Activated B cell treated with CpG ODN at 0.5 μM for 24 hours (primary cell): Measurements from ENCODE around the gene AGER. TPM values are rescaled to one million over a fixed set of nuclear protein-coding genes. Genes with fewer than 3 reads are reported as not detected.

Experiments
- ATAC-seq: fragments of 200-7000 bp; cut with Tn5 transposase; one replicate; pipeline ENCODE4 v1.10.0; 2021; ENCODE audit warnings: low read depth, mild to moderate bottlenecking, moderate library complexity
- CTCF ChIA-PET: fragments of 350-600 bp; sonication (Branson Sonifier 250); formaldehyde crosslinking; loops from one replicate; lab custom pipeline; 2021; ENCODE audit warnings: antibody characterized with exemption; lab: Charles Lee
- POLR2A ChIA-PET: fragments of 350-600 bp; sonication (Branson Sonifier 250); formaldehyde crosslinking; loops from one replicate; lab custom pipeline; 2021; ENCODE audit warnings: antibody characterized with exemption; lab: Charles Lee
- DNase-seq: peaks from one replicate; pipeline ENCODE4 v3.0.0; 2022
- H3K27ac Mint-ChIP-seq: one replicate; pipeline ENCODE4 v1.8.0; 2020; ENCODE audit warnings: mixed read lengths
- H3K27me3 Mint-ChIP-seq: one replicate; pipeline ENCODE4 v1.8.0; 2021; ENCODE audit warnings: mixed read lengths
- H3K36me3 Mint-ChIP-seq: one replicate; pipeline ENCODE4 v1.8.0; 2021; ENCODE audit warnings: low read depth, mixed read lengths
- H3K4me1 Mint-ChIP-seq: one replicate; pipeline ENCODE4 v1.8.0; 2021; ENCODE audit warnings: mixed read lengths
- H3K4me3 Mint-ChIP-seq: one replicate; pipeline ENCODE4 v1.8.0; 2020; ENCODE audit warnings: mild to moderate bottlenecking, mixed read lengths
- H3K9me3 Mint-ChIP-seq: one replicate; pipeline ENCODE4 v1.8.0; 2020; ENCODE audit warnings: mixed read lengths
- CTCF ChIP-seq: fragments of 200-600 bp; IDR thresholded peaks from one replicate; pipeline ENCODE4 v1.8.0; 2022; ENCODE audit warnings: antibody characterized with exemption, mild to moderate bottlenecking
- intact Hi-C: fragments of 100-400 bp; cut with micrococcal nuclease; formaldehyde crosslinking; loops from one replicate; pipeline ENCODE4 v1.15.1; 2024
- total RNA-seq: library from RNA; stranded (reverse); gene quantifications from 2 replicates; pipeline ENCODE4 v1.2.3, GENCODE V29; 2022

The AGER gene
- total RNA-seq, 1 donor from 2014 or later: 30.8 TPM

- Mint-ChIP-seq H3K4me3 (no peak overlapping the region), H3K27me3 (peaks cover 9% of the 10 kb centered on the region), H3K27ac (no peak overlapping the region), H3K9me3 (no peaks in the 10 kb centered on the region), H3K36me3 (no peaks in the 10 kb centered on the region), H3K4me1 (no peaks in the 10 kb centered on the region)
- no peak for TF ChIP-seq CTCF
- ATAC-seq: no peak
- intact Hi-C loops: no loop called here
- no peak for DNase-seq
- ChIA-PET POLR2A (no interaction called here), CTCF (no interaction called here)
Measured at GRCh38 chr6:32139590-32139989, 44.5 kb downstream of the AGER start.

GRCh38 chr6:32137454-32137853 is 46.6 kb downstream of the AGER start:
- CTCF ChIA-PET: no interaction called here
- intact Hi-C loops: no loop called here
- no peak overlapping the region for H3K4me3 Mint-ChIP-seq
- H3K36me3 Mint-ChIP-seq: no peaks in the 10 kb centered on the region
- no peaks in the 10 kb centered on the region for H3K9me3 Mint-ChIP-seq
- DNase-seq (no peak), ATAC-seq (no peak)
- H3K27ac Mint-ChIP-seq: no peak overlapping the region
- POLR2A ChIA-PET: no interaction called here
- TF ChIP-seq CTCF: no peak
- H3K27me3 Mint-ChIP-seq: peaks cover 9% of the 10 kb centered on the region
- no peaks in the 10 kb centered on the region for H3K4me1 Mint-ChIP-seq

DNA sequence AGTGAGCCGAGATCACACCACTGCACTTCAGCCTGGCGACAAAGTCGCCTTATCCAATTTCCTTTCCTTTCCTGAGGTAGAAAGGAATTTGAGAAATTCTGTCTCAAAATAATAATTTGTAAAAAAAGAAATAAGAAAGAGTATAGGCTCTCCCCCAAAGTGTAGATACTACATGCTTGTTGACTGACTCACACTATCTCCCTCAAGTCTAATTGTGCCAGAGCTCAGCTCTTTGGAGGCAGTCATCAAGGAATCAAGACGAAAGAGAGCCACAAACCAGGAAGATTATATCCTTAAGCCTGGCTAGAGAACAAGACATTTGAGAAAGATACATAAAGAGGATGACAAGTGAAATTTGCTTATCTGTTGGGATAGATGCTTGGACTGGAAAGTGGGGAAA is 50.3 kb downstream of the AGER start:
- Mint-ChIP-seq H3K4me3 (no peak overlapping the region), H3K36me3 (peaks cover 1% of the 10 kb centered on the region), H3K27me3 (no peaks in the 10 kb centered on the region), H3K27ac (no peak overlapping the region), H3K9me3 (no peaks in the 10 kb centered on the region), H3K4me1 (peaks cover 16% of the 10 kb centered on the region)
- DNase-seq (no peak), ATAC-seq (no peak)
- POLR2A ChIA-PET: no interaction called here
- CTCF ChIA-PET: no interaction called here
- intact Hi-C loops: no loop called here
- TF ChIP-seq CTCF: no peak

GRCh38 chr6:32132110-32132509 is 51.9 kb downstream of the AGER start:
- no peak for TF ChIP-seq CTCF
- ATAC-seq (no peak), DNase-seq (no peak)
- Mint-ChIP-seq H3K4me1 (peaks cover 32% of the 10 kb centered on the region), H3K4me3 (no peak overlapping the region), H3K27me3 (no peaks in the 10 kb centered on the region), H3K27ac (no peak overlapping the region), H3K9me3 (no peaks in the 10 kb centered on the region), H3K36me3 (peaks cover 13% of the 10 kb centered on the region)
- ChIA-PET POLR2A (no interaction called here), CTCF (no interaction called here)
- intact Hi-C loops: no loop called here

DNA sequence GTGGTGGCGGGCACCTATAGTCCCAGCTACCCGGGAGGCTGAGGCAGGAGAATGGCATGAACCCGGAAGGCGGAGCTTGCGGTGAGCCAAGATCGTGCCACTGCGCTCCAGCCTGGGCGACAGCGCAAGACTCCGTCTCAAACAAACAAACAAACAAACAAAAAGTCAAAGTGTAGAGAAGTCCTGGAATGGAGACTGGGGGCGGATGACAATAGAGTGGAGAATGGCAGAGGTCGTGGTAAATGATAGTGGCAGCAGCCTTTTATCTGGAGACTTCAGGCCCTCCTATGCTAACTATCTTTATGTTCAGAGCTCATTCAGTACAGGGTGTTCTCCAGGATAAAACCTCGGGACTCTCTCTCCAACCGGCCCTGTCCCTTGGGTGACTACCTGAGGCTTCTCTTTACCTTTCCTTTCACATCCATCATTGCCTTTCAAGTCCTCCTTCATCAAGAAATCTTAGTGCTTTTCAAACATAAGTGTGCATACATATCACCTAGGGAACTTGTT is 52.6 kb downstream of the AGER start:
- Mint-ChIP-seq H3K9me3 (no peaks in the 10 kb centered on the region), H3K36me3 (peaks cover 18% of the 10 kb centered on the region), H3K27me3 (no peaks in the 10 kb centered on the region), H3K27ac (no peak overlapping the region), H3K4me3 (peak overlapping the region; percentile 36), H3K4me1 (peaks cover 39% of the 10 kb centered on the region)
- intact Hi-C loops: loop anchor here (2.0 kb wide), 1 partner anchor 173 kb away; the partner anchor contains the start of genes NELFE and SKIC2
- ATAC-seq (no peak), DNase-seq (no peak)
- CTCF ChIA-PET: no interaction called here
- TF ChIP-seq CTCF: no peak
- POLR2A ChIA-PET: interaction anchor here (3.9 kb wide), 1 partner anchor 65 kb away, joined by 56 read pairs; no protein-coding TSS in a partner anchor

Other genes with a start within 250 kb of the AGER start
- 0.29 TPM in 1 of 2 replicates, not detected in the other for gene CFB, start 238.2 kb downstream of the AGER start, total RNA-seq
- 57.9 and 63.3 TPM in 2 replicates for gene NELFE, start 225.3 kb downstream of the AGER start, total RNA-seq
- gene SKIC2, start 225.1 kb downstream of the AGER start, total RNA-seq: 95.8 and 102 TPM in 2 replicates
- 23.7 and 29.4 TPM in 2 replicates for gene DXO, start 212.1 kb downstream of the AGER start, total RNA-seq
- gene C4A, start 202.2 kb downstream of the AGER start, total RNA-seq: 4.6 and 6.8 TPM in 2 replicates
- gene C4B, start 169.5 kb downstream of the AGER start, total RNA-seq: 5.1 and 5.3 TPM in 2 replicates
- 0.10 TPM in 1 of 2 replicates, not detected in the other for gene CYP21A2, start 145.8 kb downstream of the AGER start, total RNA-seq
- 5.9 and 12.4 TPM in 2 replicates for gene TNXB, start 74.9 kb downstream of the AGER start, total RNA-seq
- gene ATF6B, start 56.0 kb downstream of the AGER start, total RNA-seq: 144 and 148 TPM in 2 replicates
- 4.1 and 4.4 TPM in 2 replicates for gene FKBPL, start 54.0 kb downstream of the AGER start, total RNA-seq
- gene PRRT1, start 32.3 kb downstream of the AGER start, total RNA-seq: not detected in 2 replicates
- 1.8 and 3.0 TPM in 2 replicates for gene PPT2, start 30.1 kb downstream of the AGER start, total RNA-seq
- 2.2 and 3.4 TPM in 2 replicates for gene EGFL8, start 19.7 kb downstream of the AGER start, total RNA-seq
- 26.4 and 27.0 TPM in 2 replicates for gene AGPAT1, start 8.2 kb downstream of the AGER start, total RNA-seq
- 39.7 and 41.8 TPM in 2 replicates for gene RNF5, start 5.8 kb downstream of the AGER start, total RNA-seq
- gene PBX2, start 5.9 kb upstream of the AGER start, total RNA-seq: 134 and 153 TPM in 2 replicates
- gene GPSM3, start 8.4 kb upstream of the AGER start, total RNA-seq: 185 and 199 TPM in 2 replicates
- gene NOTCH4, start 39.8 kb upstream of the AGER start, total RNA-seq: 3.3 and 4.0 TPM in 2 replicates
- not detected in 2 replicates for gene TSBP1, start 187.7 kb upstream of the AGER start, total RNA-seq
- gene BTNL2, start 222.9 kb upstream of the AGER start, total RNA-seq: not detected in 2 replicates